ENCODE measurements around the gene ASIC2. TPM values are rescaled to one million over a fixed set of nuclear protein-coding genes. Genes with fewer than 3 reads are reported as not detected.

ASIC2 gene
- total and polyA plus RNA-seq, 2 experiments from 2014 or later: 0.52 to 2.8 TPM

DNA sequence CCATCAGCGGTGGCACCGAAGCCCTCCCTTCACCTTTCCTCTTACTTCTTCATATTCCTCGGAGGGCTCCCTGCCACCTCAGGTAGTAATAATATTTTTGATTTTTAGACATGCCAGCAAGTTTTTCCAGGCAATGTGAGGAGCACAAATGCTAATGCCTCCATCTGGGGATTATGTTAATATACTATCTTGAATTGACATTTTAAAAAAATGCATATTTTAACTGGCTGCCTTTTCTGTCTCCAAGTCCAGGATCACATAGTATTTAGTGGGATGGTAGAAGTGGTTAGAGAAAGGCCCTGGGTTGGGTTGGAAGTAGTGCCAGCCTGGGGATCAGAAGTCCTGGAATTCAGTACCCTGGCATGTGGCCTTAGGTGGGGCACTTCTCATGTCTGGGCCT is 154.5 kb downstream of the ASIC2 start:
- no peak overlapping the region for H3K27ac Mint-ChIP-seq
- Histone ChIP-seq H3K4me2 (no peak overlapping the region), H3K27me3 (ENCODE audit: insufficient read depth) (no peaks in the 10 kb centered on the region), H3K4me1 (ENCODE audit: insufficient read depth) (no peaks in the 10 kb centered on the region; the same call in 1 of the 2 replicates), H2AFZ (no peak overlapping the region), H3K9me2 (ENCODE audit: insufficient read depth) (peaks cover 6% of the 10 kb centered on the region; the same call in 1 of the 2 replicates), H4K20me1 (replicated peaks; ENCODE audit: insufficient read depth) (no peaks in the 10 kb centered on the region), H3K4me3 (no peak overlapping the region), H3K27ac (ENCODE audit: low read depth) (no peak overlapping the region), H3K36me3 (ENCODE audit: insufficient read depth) (no peaks in the 10 kb centered on the region), H3K79me2 (replicated peaks; ENCODE audit: insufficient read depth) (no peaks in the 10 kb centered on the region), H3F3A (replicated peaks; ENCODE audit: low read depth) (no peaks in the 10 kb centered on the region)
- no peak for DNase-seq (ENCODE audit: low spot score)
- peaks cover 3% of the 10 kb centered on the region for H3K27me3 Mint-ChIP-seq (ENCODE audit: insufficient read depth, low read depth, poor library complexity)
- no peak overlapping the region for H3K4me3 Mint-ChIP-seq
- H3K9me3 Mint-ChIP-seq: no peaks in the 10 kb centered on the region
- no peak for ATAC-seq
- no peak for TF ChIP-seq JUNB (IDR thresholded peaks at IDR 0.05; ENCODE audit: unreplicated experiment)
- no peak for TF ChIP-seq EZH2phosphoT487 (IDR thresholded peaks at IDR 0.05; ENCODE audit: unreplicated experiment)
- no peak for TF ChIP-seq ZNF462 (CRISPR knock-in tag; IDR thresholded peaks at IDR 0.05)
- TF ChIP-seq, protein P1, sequence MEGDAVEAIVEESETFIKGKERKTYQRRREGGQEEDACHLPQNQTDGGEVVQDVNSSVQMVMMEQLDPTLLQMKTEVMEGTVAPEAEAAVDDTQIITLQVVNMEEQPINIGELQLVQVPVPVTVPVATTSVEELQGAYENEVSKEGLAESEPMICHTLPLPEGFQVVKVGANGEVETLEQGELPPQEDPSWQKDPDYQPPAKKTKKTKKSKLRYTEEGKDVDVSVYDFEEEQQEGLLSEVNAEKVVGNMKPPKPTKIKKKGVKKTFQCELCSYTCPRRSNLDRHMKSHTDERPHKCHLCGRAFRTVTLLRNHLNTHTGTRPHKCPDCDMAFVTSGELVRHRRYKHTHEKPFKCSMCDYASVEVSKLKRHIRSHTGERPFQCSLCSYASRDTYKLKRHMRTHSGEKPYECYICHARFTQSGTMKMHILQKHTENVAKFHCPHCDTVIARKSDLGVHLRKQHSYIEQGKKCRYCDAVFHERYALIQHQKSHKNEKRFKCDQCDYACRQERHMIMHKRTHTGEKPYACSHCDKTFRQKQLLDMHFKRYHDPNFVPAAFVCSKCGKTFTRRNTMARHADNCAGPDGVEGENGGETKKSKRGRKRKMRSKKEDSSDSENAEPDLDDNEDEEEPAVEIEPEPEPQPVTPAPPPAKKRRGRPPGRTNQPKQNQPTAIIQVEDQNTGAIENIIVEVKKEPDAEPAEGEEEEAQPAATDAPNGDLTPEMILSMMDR (conservative IDR thresholded peaks at IDR 0.05; ENCODE audit: low read depth in 2 of 2): no peak
- TF ChIP-seq ZNF114 (CRISPR knock-in tag; IDR thresholded peaks at IDR 0.05): no peak
- TF ChIP-seq STAT1 (IDR thresholded peaks at IDR 0.05; ENCODE audit: unreplicated experiment): no peak
- TF ChIP-seq REST (IDR thresholded peaks at IDR 0.05; ENCODE audit: unreplicated experiment): no peak
- TF ChIP-seq, protein P2, sequence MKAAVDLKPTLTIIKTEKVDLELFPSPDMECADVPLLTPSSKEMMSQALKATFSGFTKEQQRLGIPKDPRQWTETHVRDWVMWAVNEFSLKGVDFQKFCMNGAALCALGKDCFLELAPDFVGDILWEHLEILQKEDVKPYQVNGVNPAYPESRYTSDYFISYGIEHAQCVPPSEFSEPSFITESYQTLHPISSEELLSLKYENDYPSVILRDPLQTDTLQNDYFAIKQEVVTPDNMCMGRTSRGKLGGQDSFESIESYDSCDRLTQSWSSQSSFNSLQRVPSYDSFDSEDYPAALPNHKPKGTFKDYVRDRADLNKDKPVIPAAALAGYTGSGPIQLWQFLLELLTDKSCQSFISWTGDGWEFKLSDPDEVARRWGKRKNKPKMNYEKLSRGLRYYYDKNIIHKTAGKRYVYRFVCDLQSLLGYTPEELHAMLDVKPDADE (IDR thresholded peaks at IDR 0.05): no peak
- no peak for TF ChIP-seq ZNF331 (CRISPR knock-in tag; IDR thresholded peaks at IDR 0.05; ENCODE audit: low read depth)
- TF ChIP-seq EZH2 (IDR thresholded peaks at IDR 0.05; ENCODE audit: low read depth, unreplicated experiment): no peak
- no peak for TF ChIP-seq CREB1 (CRISPR knock-in tag; IDR thresholded peaks at IDR 0.05; ENCODE audit: low read depth)
- peaks cover 21% of the 10 kb centered on the region for H3K4me1 Mint-ChIP-seq
- H3K36me3 Mint-ChIP-seq (ENCODE audit: low read depth): no peaks in the 10 kb centered on the region
